Neural progenitor cell (in vitro differentiated cells): ENCODE measurements around the gene CAPZA1. TPM values are rescaled to one million over a fixed set of nuclear protein-coding genes. Genes with fewer than 3 reads are reported as not detected.

Experiments
- DNase-seq: peaks from one replicate; pipeline ENCODE4 v3.0.0-alpha.2; 2016; ENCODE audit warnings: low spot score
- H2AFZ ChIP-seq: fragments of 200-600 bp; sonication (generic); replicated peaks from 2 replicates; pipeline ENCODE4 v1.6.1; 2016; ENCODE audit warnings: antibody characterized with exemption
- H3F3A ChIP-seq: fragments of 200-600 bp; sonication (generic); 2 replicates; pipeline ENCODE4 v1.6.1; 2016; ENCODE audit warnings: antibody characterized with exemption, low read depth
- H3K27ac ChIP-seq: fragments of 200-600 bp; sonication (generic); 2 replicates; pipeline ENCODE4 v1.5.1; 2016; ENCODE audit warnings: mild to moderate bottlenecking
- H3K27me3 ChIP-seq: fragments of 200-600 bp; sonication (generic); 2 replicates; pipeline ENCODE4 v1.6.1; 2016; ENCODE audit warnings: mild to moderate bottlenecking, moderate library complexity
- H3K36me3 ChIP-seq: fragments of 200-600 bp; sonication (generic); 2 replicates; pipeline ENCODE4 v1.5.1; 2016
- H3K4me1 ChIP-seq: fragments of 200-600 bp; sonication (generic); 2 replicates; pipeline ENCODE4 v1.6.1; 2016; ENCODE audit warnings: mixed run types
- H3K4me2 ChIP-seq: fragments of 200-600 bp; sonication (generic); 2 replicates; pipeline ENCODE4 v1.6.1; 2016
- H3K4me3 ChIP-seq: fragments of 200-600 bp; sonication (generic); 2 replicates; pipeline ENCODE4 v1.5.1; 2016
- H3K79me2 ChIP-seq: fragments of 200-600 bp; sonication (generic); 2 replicates; pipeline ENCODE4 v1.6.1; 2016; ENCODE audit warnings: low read depth
- H3K9ac ChIP-seq: fragments of 200-600 bp; sonication (generic); 2 replicates; pipeline ENCODE4 v1.6.1; 2016
- H3K9me3 ChIP-seq: fragments of 200-600 bp; sonication (generic); 2 replicates; pipeline ENCODE4 v1.5.1; 2016; ENCODE audit warnings: low read depth
- H4K20me1 ChIP-seq: fragments of 200-600 bp; sonication (generic); 2 replicates; pipeline ENCODE4 v1.6.1; 2016; ENCODE audit warnings: low read depth
- H3K27ac Mint-ChIP-seq: 3 replicates; pipeline ENCODE4 v1.8.0; 2021; ENCODE audit warnings: mixed read lengths
- H3K27me3 Mint-ChIP-seq: 2 replicates; pipeline ENCODE4 v1.8.0; 2022; ENCODE audit warnings: low read depth, mild to moderate bottlenecking, inconsistent platforms, moderate library complexity, mixed read lengths; ENCODE audit not compliant: insufficient read depth
- H3K36me3 Mint-ChIP-seq: 3 replicates; pipeline ENCODE4 v1.8.0; 2021; ENCODE audit warnings: mixed read lengths
- H3K4me1 Mint-ChIP-seq: 3 replicates; pipeline ENCODE4 v1.8.0; 2021; ENCODE audit warnings: mixed read lengths
- H3K4me3 Mint-ChIP-seq: 3 replicates; pipeline ENCODE4 v1.8.0; 2021; ENCODE audit warnings: mild to moderate bottlenecking, moderate library complexity, mixed read lengths
- H3K9me3 Mint-ChIP-seq: 3 replicates; pipeline ENCODE4 v1.8.0; 2020; ENCODE audit warnings: mixed read lengths
- CTCF ChIP-seq: fragments of 200-600 bp; sonication (generic); IDR thresholded peaks from 2 replicates; pipeline ENCODE4 v1.5.1; 2017; ENCODE audit warnings: antibody characterized with exemption, mild to moderate bottlenecking
- EZH2 ChIP-seq: fragments of 200-600 bp; sonication (generic); IDR thresholded peaks from 2 replicates; pipeline ENCODE4 v1.6.1; 2017; ENCODE audit warnings: antibody characterized with exemption, mild to moderate bottlenecking, moderate library complexity
- EZH2phosphoT487 ChIP-seq: fragments of 200-600 bp; sonication (generic); IDR thresholded peaks from 2 replicates; pipeline ENCODE4 v1.6.1; 2017; ENCODE audit warnings: antibody characterized with exemption
- total RNA-seq: library from RNA; depleted of rRNA; stranded (reverse); fragments of >200 nt; gene quantifications from 2 replicates; pipeline ENCODE4 v1.2.3, GENCODE V29; 2015; ENCODE audit warnings: low replicate concordance

CAPZA1 gene
- total RNA-seq, 1 donor from 2014 or later, result 218 TPM

DNA sequence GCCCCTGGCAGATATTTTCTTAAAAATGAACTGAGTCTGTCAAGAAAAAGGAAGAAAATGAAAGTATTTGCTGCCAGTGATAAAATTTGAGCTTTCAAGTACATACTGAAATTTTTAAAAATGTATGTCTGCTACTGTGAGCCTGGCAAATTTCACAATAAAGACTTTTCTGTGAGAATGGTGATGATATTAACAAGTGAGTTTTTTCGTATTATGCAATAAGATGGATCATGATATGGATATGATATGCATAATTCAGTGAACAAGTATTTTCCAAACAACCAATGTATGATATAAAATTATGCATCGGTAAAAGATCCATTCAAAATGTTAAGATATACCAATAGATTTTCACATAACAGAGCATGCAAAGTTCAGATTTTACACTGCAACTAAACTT is 16.6 kb upstream of the CAPZA1 start:
- peaks cover 2% of the 10 kb centered on the region for H3K27me3 Mint-ChIP-seq
- no peak overlapping the region for H2AFZ ChIP-seq
- peaks cover 25% of the 10 kb centered on the region for H3K36me3 Mint-ChIP-seq
- H4K20me1 ChIP-seq, result no peaks in the 10 kb centered on the region
- no peak overlapping the region for H3K4me2 ChIP-seq
- no peak overlapping the region for H3K27ac Mint-ChIP-seq
- H3K9me3 ChIP-seq, result no peaks in the 10 kb centered on the region
- H3K27me3 ChIP-seq, result no peaks in the 10 kb centered on the region
- no peak for DNase-seq
- no peaks in the 10 kb centered on the region for H3F3A ChIP-seq
- H3K27ac ChIP-seq, result no peak overlapping the region
- no peaks in the 10 kb centered on the region for H3K4me1 Mint-ChIP-seq
- H3K9ac ChIP-seq, result no peak overlapping the region
- H3K4me1 ChIP-seq, result no peaks in the 10 kb centered on the region
- no peak overlapping the region for H3K4me3 ChIP-seq
- H3K9me3 Mint-ChIP-seq, result no peaks in the 10 kb centered on the region
- TF ChIP-seq CTCF, result no peak
- TF ChIP-seq EZH2, result no peak
- TF ChIP-seq EZH2phosphoT487, result no peak
- H3K4me3 Mint-ChIP-seq, result no peak overlapping the region
- peaks cover 6% of the 10 kb centered on the region for H3K36me3 ChIP-seq
- H3K79me2 ChIP-seq, result no peaks in the 10 kb centered on the region

GRCh38 chr1:112603541-112603940 is 16.1 kb upstream of the CAPZA1 start:
- peaks cover 2% of the 10 kb centered on the region for H3K27me3 Mint-ChIP-seq
- no peaks in the 10 kb centered on the region for H3K4me1 Mint-ChIP-seq
- Histone ChIP-seq H3K36me3 (peaks cover 6% of the 10 kb centered on the region), H3K9me3 (no peaks in the 10 kb centered on the region), H4K20me1 (no peaks in the 10 kb centered on the region), H2AFZ (no peak overlapping the region), H3K9ac (no peak overlapping the region), H3K27ac (no peak overlapping the region), H3F3A (no peaks in the 10 kb centered on the region), H3K4me1 (no peaks in the 10 kb centered on the region), H3K27me3 (no peaks in the 10 kb centered on the region), H3K79me2 (no peaks in the 10 kb centered on the region), H3K4me2 (no peak overlapping the region), H3K4me3 (no peak overlapping the region)
- no peak overlapping the region for H3K4me3 Mint-ChIP-seq
- H3K36me3 Mint-ChIP-seq, result peaks cover 30% of the 10 kb centered on the region
- no peak for DNase-seq
- no peak for TF ChIP-seq EZH2phosphoT487
- TF ChIP-seq EZH2, result no peak
- no peak for TF ChIP-seq CTCF
- H3K9me3 Mint-ChIP-seq, result no peaks in the 10 kb centered on the region
- no peak overlapping the region for H3K27ac Mint-ChIP-seq

- Histone ChIP-seq H4K20me1 (no peaks in the 10 kb centered on the region), H3K27me3 (no peaks in the 10 kb centered on the region), H3K4me2 (no peak overlapping the region), H3K9ac (no peak overlapping the region), H3K36me3 (peaks cover 6% of the 10 kb centered on the region), H3K9me3 (no peaks in the 10 kb centered on the region), H3K4me3 (no peak overlapping the region), H3K4me1 (no peaks in the 10 kb centered on the region), H2AFZ (no peak overlapping the region), H3K79me2 (no peaks in the 10 kb centered on the region), H3F3A (no peaks in the 10 kb centered on the region), H3K27ac (no peak overlapping the region)
- Mint-ChIP-seq H3K9me3 (no peaks in the 10 kb centered on the region), H3K4me3 (no peak overlapping the region), H3K4me1 (no peaks in the 10 kb centered on the region), H3K27me3 (peaks cover 2% of the 10 kb centered on the region), H3K36me3 (peaks cover 36% of the 10 kb centered on the region), H3K27ac (no peak overlapping the region)
- DNase-seq, result no peak
- TF ChIP-seq EZH2phosphoT487, result no peak
- TF ChIP-seq EZH2, result no peak
- TF ChIP-seq CTCF, result no peak
Measured at GRCh38 chr1:112605633-112606327, 13.9 kb upstream of the CAPZA1 start.
